ENCODE measurements around the gene RBM38.
"Not testable (repeated sequence)": the region's sequence is repeated elsewhere in the genome, so short reads cannot be mapped to it uniquely, and the experiment has no call there.

Gene RBM38

DNA sequence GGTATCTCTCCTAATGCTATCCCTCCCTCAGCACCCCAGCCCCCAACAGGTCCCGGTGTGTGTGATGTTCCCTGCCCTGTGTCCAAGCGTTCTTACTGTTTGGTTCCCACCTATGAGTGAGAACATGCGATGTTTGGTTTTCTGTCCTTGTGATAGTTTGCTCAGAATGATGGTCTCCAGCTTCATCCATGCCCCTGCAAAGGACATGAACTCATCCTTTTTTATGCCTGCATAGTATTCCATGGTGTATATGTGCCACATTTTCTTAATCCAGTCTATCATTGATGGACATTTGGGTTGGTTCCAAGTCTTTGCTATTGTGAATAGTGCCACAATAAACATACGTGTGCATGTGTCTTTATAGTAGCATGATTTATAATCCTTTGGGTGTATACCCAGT, 28.3 kb downstream of the RBM38 start:
- not testable (repeated sequence) for DNase-seq

DNA sequence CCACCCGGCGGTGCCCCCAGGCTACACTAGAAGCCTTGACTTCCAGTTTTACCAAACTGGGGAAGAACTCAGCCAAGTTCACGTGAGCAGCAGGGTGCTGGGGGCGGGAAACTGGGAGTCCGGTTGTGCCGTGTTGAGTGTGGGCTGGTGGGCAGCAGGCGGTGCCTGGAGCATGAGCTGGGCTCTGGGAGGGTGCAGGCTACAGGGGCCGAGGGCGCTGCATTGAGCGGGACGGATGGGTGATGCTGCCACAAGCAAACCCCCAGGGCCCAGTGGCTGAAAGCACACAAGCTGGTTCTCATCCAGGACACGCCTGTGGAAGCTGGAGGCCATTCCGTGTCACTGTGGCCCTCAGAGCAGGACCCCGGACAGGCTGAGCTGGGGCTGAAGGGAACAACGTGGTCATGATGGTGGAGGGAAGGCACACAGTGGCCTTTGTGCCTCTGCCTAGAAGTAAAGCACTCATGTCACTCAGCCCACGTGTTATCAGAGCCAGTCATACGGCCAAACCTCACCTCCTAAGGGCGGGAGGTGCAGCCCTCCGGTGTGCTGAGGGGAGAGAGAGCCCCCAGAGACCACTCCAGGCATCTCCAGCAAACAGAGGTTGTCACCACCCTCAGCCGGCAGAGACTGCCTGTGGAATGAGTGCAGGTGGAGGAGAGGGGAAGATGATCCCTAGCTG, 29.5 kb downstream of the RBM38 start:
- DNase-seq = no peak

DNA sequence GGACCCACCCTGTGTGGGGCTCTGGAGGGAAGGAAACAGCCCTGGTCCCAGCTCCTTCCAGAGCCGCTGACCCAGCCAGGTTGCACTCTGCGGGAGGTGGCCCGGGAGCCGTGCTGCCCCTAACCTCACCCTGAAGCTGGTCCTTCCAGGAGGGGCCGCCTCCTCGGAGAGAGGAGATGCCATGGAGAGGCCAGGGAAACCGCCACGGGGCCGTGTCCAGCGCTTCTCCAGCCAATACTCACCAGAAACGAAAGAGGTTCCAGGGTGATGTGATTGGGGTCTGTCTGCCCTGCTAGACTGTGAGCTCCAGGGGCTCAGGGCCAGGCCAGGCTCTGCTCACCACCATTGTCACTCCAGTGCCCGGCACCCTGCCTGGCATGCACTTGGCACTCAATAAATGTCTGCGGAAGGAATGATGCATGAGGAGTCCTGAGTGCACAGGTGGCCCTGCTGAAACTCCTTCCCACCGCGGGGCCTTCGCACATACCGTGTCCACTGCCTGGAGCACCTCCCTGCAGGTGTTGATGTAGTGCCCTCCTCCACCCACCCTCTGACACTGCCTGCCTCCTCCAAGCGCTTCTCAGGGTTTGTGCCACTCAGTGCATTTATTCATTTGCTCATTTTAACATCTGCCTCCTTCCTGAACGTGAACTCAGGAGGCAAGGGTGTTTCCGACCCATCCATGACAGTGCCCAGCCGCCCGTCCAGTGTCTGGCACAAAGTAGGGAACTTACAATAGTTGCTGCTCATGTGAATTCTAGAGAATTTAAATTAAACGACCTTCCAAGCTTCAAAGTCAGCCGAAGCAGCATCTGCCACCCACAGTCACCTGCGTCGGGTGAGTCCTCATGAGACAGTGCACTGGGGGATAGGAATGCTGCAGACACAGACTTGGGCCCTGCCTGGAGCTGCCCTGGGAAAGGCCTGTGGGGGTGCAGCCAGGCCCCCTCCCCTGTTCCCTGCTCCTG, 30.3 kb downstream of the RBM38 start:
- no peak for DNase-seq

DNA sequence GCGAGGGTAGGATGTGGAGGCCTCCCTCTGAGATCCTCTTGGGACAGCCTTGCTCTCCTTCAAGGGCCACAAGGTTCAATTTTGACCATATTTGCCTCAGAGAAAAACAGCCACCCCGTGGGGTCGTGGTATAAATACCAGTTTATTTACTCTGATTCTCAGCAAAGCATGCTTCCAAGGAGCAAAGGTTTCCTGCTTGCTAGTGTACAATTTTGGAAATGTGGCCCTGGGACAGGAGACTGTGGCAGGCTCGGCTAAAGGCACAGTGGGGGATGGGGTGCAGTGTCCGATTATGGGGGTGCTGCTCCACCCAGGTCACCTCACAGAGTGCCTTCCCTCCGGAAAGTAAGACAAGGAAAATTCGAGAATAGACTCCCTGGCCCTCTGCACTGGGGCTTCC, 31.1 kb downstream of the RBM38 start:
- DNase-seq = no peak

DNA sequence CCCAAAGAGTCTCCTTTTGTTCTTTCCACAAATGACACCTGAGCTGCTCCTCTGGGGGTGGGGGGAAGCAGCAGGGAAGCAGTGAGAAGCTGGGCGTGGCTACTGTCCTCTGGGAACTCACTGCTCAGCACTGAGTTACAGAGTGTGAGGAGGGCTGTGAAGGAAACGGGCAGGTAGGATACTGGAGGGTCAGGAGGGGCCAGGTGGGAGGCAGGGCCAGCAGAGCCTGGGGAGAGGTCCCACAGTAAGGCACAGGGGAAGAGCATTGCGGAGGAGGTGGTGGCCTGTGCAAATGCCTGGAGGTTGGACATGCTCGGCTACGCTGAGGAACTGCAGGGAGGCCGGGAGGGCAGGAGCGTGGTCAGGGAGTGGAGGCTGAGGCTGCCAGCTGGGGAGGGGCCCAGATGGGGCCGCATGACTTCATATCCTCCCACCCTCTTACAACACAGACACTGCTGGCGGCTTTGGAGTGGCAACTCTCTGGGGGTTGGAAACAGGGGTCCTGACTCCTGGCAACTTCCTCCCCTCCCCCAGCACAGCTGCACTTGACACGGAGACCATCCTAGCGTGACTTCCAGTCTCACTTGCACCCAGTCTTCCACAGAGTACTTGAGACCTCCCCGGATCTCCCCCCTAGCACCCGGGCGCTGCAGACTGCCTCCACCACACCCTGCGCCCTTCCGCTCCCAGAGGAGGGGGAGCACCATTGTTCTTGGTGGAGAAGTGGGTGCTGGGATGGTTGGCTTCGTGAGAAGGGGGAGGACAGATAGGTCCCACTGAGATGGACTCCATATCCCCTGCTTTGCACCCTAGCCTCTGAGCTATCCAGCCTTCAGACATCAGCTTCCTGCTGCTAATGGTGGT, 34.2 kb downstream of the RBM38 start:
- no peak for DNase-seq

DNA sequence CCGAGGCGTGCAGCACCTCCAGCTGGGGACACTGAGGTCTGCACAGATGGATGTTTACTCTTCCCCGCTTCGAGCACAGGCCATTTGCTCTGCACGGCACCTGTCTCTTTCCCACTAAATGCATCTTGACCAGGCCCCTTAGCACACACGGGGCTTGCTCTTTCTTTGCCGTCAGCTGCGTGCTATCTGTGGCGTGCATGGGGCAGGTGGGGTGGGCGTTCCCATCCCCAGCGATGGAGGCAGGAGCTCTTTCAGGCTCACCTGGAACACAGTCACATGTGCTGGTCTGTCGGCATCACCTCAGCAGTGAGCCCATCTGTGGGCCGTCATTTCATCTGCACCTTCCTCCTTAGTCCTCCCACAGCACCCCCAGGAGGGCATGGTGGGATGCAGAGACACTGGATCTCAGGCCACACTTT, 35.1 kb downstream of the RBM38 start:
- no peak for DNase-seq

DNA sequence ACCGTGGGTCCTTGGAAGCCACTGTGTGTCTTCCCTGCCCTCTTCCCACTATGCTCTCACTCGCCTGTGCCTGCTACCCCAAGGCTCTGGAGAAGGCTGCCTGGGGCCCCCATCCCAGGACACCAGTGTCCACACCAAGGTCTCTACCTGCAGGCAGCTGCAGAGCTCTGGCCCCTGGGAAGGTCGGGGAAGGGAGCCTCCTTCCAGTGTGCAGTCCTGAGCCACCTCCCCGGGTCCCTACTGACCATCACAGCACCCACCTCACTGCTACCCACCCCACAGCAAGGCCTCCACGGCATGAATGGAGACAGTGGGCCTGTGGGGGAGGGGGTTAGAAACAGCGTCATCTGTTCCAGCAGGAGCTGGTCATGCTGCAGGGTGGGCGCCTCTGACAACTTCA, 35.6 kb downstream of the RBM38 start:
- DNase-seq = no peak

DNA sequence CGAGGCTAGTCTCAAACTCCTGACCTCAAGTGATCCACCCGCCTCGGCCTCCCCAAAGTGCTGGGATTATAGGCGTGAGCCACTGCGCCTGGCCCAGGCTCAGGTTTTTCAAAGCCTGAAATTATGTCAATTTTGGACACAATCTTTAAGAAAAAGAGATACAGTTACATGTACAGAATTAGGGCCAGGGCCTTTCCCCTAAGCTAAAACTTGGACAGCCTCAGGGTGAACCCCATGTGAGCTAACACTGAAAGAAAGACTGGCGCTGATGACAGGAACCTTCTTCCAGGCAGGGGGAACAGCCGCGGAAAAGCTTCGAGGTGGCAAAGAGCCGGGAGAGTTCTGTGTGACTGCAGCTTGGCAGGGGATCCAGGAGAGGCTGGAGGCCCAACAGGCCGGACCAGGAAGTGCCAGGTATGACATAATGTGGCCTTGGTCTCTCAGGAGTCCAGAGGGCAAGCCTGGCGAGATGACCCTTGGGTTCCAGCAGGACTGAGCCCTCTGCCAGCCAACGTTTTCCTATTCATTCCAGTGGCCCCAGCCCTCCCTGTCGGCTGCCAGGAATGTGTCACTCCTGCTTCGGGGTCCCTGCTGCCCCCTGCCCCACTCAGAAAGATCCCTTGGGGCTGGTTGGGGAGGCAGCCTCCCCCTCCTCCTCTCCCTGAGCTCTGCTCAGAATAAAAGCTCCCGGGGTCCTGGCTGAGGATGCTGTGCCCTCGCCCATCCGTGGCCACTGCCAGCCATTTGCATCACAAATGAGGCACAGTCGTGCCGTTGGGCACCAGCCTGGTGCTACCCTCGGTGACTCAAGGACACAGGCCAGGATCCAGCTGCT, 37.3 kb downstream of the RBM38 start:
- DNase-seq = no peak

DNA sequence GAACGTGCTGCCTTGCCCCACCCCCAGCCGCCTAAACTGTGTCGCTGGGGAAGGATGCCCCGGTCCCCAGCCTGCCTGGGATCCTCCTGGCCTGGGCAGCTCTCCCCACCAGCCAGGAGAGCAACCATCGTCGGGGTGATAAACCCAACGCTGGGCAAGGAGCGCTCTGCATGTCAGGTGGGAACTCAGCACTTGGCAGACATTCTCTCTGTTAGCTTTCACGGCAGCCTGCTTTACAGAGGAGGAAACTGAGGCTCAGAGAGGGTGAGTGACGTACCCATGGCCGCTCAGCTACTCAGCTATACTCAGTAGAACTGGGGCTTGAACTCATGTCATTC, 37.9 kb downstream of the RBM38 start:
- DNase-seq = no peak

DNA sequence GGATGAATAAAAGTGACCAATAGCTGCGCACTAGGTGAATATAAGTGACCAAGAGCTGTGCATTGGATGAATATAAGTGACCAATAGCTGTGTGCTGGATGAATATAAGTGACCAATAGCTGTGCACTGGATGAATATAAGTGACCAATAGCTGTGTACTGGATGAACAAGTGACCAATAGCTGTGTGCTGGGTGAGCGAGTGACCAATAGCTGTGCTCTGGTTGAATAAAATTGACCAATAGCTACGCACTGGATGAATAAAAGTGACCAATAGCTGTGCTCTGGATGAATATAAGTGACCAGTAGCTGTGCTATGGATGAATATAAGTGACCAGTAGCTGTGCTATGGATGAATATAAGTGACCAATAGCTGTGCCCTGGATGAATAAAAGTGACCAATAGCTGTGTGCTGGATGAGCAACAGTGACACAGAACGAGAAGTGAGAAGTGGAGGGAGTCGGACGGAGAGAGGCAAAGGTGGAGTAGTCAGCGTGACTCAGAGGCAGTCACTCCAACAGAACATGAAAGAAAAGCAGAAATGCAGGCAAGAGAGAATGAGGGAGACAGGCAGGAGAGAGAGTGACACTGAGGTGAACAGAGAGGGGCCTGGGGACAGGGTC, 38.5 kb downstream of the RBM38 start:
- no peak for DNase-seq

DNA sequence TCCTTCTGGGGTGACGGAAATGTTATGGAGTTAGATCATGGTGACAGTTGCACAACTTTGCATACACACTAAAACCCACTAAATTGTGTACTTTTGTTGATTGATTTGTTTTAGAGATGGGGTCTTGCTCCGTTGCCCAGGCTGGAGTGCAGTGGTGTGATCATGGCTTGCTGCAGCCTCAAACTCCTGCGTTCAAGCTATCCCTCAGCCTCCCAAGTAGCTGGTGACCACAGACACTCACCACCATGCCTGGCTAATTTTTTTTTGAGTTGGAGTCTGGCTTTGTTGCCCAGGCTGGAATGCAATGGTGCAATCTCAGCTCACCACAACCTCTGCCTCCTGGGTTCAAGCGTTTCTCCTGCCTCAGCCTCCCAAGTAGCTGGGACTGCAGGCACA, 39.0 kb downstream of the RBM38 start:
- not testable (repeated sequence) for DNase-seq

DNA sequence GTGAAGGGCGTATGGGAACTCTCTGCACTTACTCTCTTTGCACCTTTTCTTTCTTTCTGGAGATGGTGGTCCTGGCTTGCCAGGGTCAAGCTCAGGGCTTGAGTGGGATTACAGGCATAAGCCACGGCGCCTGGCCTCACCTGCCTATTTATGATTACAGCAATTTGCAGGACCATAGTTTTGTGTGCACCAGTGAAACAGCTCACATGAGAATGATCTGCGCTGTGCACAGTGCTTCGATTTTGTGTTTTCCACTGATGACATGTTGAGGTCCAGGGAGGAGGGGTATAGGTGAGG, 40.3 kb downstream of the RBM38 start:
- no peak for DNase-seq

DNA sequence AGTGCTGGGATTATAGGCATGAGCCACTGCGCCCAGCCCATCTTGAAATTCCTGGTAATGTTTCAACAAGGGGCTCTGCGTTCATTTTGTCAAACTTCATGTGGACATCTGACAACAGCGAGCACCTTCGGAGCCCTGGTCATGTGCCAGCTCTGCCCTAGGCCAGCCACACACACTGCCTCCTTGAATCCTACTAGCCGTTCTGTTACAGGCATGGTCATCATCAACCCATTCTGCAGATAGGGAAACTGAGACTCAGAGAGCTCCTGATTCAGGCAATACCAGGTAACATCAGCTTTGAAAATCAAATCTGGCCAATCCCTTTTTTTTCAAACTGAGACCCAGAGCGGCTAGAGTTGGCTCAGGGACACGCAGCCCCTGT, 41.3 kb downstream of the RBM38 start:
- no peak for DNase-seq

DNA sequence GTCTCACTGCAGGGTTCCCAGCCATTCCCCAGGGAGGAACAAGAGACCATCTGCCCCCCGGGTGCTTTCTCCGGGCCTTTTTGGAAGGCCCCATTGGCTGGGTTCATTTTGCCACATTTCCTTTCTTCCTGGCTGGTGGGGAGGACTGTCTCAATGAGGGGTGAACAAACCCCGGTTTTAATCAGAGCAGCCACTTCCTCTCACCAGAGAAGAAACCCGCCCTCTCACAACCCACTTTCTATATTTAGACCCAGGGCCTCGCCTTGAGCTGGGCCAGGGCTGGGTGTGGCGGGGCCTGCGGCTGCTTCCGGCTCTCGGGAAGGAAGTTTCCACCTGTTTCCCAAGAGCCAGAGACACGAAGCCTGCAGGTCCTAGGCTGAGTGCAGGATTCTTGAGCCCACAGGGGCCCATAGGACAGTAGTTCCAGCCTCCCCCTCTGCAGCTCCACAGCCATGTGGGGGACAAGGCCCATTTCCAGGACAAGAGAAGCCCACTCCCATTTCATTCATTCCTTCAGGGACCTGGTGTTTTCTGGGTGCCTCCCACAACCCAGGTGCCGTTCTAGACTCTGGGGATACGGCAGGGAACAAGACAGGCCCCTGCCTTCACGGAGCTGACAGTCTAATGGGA, 41.8 kb downstream of the RBM38 start:
- DNase-seq = no peak

DNA sequence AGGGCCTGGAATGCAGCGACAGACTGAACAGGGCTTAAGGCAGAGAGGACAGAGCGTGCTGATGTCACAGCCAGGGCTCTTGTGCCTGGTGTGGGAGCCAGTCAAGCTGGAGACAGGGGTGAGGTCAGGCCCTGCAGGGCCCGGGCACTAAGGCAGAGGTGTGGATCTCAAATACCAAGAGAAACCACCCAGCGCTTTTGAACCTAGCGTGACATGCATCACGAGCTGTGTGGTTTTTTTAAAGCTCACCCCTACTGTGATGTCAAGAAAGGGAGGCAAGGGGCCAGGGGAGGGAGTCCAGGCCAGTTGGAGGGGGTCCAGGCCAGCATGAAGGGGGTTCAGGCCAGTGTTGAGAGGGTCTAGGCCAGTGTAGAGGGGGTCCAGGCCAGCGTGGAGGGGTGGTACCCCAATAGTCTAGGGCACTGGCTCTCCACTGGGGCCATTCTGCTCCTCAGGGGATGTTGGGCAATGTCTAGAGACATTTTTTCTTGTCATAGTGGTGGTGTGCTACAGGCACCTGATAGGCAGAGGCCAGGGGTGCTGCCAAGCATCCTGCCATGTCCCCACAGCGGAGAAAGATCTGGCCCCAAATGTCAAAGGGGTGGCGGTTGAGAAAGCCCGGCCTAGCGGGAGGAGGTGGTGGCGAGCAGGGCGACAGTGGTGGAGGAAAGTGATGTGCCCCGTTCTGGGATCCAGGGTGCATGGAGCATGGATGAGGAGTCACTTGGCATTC, 42.6 kb downstream of the RBM38 start:
- no peak for DNase-seq

DNA sequence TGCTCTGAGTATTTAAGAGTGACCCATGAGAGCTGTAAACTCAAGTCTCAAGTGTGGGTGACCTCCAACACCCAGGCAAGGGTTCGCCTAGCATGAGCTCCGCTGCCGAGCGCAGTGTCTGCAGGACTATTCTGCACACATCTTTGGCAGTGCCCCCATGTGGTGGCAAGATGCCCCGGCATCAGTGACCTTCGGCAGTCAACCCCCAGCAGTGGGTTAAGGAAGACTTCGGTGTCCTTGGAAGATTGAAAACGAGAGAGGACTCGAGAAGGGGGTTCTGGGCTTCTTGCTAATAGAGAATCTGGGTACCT, 43.1 kb downstream of the RBM38 start:
- DNase-seq = no peak

DNA sequence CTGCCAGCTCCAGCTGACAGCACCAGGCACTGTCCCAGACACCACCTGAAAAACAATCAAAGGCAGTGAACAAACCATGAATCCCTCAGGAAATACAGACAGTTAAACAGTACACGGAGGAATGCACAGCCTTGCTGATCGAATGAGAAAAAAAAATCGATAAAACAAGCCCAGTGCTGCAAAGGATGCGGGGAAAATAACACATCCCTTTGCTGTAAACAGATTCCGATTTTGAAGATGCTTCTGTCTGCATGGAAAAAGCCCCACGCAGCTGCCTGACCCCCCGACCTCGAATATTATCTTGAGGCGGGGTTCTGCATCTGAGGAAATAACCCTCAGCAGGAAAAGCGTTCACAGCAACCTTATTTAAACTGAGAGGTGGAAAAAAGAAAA, 43.9 kb downstream of the RBM38 start:
- DNase-seq = no peak

DNA sequence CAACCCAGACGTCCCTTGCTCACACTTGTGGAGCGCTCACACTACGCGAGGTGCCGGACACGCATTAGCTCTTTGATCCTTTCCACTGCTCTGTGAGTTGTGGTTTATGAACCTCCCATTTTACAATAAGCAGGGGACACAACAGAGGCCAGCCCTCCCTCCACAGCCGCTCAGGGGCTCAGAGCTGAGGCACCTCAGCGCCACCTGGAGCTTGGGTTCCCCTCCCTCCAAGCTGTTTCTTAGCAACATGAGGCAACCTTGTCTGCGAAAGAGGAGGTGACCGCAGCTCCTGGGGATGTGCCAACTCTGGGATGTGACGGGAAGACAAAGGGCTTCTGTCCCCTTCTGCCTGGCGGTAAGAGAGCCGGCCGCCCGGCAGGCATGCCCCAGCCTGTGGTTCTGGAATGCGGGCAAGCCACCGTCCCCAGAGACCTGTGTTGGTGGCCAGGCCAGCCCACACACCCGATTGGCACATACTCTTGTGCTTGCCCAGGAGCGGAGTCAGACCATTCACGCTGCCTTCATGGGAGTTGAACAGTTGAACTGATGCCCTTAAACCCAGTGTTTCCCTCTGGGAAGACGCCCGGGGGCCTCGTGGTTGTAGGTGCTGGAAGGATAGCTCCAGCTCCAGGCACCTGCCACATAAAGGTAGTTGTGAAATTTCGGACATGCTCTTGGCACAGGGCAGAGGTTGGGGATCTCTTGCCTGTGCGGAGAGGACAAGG, 44.5 kb downstream of the RBM38 start:
- DNase-seq = peak; percentile 86

DNA sequence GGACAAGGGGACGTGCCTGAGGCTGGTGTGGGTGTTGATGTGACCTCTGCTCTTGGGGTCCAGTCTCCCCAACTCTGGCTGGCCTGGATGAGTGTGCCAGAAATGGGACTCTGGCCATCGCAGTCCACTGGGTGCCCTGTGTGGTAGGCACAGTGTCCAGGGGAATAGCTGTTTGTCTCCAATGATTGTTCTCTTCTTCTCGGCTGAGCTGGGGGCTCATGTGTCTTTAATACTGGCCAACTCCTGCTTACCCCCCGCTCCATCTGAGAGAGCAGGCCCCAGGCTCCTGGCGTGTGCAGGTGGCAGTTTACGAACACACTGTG, 45.0 kb downstream of the RBM38 start:
- DNase-seq = no peak

DNA sequence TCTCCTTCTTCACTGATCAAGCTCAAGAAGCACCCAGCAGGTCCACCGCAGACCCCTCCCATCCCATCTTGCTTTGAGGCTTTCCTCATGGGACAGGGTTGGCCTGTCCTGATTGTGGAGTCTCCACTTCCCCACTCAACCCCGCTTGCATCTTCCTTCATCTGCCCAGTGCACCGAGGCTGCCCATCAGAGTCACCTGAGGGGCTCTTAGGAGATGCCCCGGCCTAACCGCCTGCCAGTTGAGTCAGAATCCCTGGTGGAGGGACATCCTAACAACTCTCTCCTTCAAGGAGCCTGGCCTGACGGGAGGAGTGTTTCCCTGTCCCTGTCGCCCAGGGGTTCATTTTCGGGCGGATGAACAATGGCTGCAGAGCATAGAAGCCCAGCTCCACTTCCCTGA, 46.1 kb downstream of the RBM38 start:
- DNase-seq = no peak
